HL-60/S4 treated with retinoic acid at 250 ng/mL for 4 days and 3 days (cell line): Measurements from ENCODE around the gene BTBD17.
"Not testable (repeated sequence)": the region's sequence is repeated elsewhere in the genome, so short reads cannot be mapped to it uniquely, and the experiment has no call there.

ENCODE experiments used
- in situ Hi-C: fragments of 300-500 bp; cut with MboI; formaldehyde crosslinking; loops from 2 replicates; pipeline ENCODE4 v1.7.0; 2022; ENCODE audit warnings: low sequenced_read_pairs

The BTBD17 gene, protein sequence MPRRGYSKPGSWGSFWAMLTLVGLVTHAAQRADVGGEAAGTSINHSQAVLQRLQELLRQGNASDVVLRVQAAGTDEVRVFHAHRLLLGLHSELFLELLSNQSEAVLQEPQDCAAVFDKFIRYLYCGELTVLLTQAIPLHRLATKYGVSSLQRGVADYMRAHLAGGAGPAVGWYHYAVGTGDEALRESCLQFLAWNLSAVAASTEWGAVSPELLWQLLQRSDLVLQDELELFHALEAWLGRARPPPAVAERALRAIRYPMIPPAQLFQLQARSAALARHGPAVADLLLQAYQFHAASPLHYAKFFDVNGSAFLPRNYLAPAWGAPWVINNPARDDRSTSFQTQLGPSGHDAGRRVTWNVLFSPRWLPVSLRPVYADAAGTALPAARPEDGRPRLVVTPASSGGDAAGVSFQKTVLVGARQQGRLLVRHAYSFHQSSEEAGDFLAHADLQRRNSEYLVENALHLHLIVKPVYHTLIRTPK

DNA sequence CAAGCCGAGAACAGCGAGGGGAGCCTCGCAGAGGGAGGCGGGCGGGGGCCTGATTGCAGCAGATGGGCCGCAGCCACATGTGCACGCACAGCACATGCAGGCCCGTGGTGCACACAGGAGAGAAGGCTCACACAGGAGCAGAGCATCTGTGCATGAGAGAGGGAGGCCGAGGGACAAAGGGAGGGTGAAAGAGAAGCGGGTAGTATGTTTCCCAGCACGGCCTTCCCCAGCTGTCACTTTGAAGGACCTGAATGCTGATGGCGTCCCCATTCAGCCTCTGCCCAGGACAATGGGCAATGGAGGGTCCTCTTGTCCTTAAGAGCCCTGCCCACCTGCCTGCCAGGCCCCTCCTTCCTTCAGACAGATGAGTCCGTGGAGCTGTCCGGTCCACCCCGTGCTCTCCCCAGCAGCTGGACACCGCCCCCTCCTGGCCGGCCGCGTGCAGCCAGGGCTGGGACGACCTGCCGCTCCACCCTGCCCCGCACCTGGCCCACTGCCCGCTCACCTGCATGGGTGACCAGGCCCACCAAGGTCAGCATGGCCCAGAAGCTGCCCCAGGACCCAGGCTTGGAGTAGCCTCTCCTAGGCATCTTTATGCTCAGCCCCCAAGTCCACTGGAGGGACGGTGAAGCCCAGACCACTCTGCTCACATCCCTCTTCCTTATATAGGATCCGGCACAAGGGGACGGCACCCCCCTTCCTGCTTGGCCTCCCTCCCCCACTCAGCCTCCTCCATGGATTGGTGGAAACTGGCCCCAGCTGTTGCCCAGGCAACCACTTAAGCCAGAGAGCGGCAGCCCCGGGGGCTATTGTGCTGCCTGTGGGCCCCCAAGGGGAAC, at the start of gene BTBD17:
Gene BTBD17 (minus strand): TSS at position 639 of the 839 bp plus-strand sequence. CDS start 49 bp downstream, at position 590.
- in situ Hi-C loops = no loop called here

DNA sequence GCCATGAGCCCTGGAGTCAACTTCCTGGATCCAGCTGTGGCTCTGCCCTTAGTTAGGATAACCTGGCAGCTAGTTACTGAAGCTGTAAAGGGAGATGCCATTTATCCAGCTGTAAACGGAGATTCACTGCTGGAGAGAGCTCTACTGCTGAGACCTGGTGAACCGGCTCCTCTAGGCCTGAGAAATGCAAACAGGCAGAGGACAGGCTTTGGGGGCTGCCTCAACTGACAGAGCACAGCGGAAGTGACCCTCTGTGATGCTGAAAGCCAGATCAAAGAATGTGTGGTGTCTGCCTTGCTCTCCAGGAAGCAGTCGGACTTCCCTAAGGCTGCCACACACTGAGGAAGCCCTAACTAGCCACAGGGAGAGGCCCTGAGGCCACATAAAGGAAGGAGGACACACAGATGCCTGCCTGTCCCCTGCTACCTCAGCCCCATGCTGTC, 48.4 kb upstream of the BTBD17 start:
- in situ Hi-C loops = no loop called here

DNA sequence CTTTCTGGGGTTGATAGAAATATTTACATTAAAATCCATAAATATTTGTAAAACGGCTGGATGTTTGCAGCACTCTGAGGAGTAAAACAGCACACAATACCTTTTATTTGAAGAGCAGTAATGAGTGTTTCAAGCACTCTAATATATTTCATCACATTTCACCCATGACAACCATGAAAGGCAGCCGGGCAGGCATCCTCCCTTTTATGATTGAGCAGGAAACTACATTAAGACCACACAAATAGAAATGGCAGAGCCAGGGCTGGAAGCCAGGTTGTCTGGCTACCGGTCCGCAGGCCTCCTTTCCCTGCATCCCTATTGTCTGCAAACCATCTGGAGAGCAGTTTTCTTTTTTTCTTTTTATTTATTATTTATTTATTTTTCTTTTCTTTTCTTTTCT, 47.1 kb upstream of the BTBD17 start:
- in situ Hi-C loops = no loop called here

DNA sequence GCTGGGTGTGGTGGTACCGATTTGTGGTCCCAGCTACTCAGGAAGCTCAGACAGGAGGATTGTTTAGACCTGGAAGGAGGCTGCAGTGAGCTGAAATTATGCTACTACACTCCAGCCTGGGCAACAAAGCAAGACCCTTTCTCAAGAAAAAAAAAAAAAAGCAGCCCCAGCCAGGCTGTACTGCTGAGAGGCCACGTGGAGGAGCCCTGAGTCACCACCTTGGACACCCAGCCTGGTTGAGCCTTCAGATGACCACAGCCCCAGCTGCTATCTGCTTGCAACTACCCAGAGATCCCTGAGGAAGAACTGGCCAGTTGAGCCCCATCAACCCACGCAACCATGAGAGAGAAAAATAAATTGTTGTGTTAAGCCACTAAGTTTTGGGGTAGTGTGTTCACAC, 46.6 kb upstream of the BTBD17 start:
- in situ Hi-C loops = no loop called here

DNA sequence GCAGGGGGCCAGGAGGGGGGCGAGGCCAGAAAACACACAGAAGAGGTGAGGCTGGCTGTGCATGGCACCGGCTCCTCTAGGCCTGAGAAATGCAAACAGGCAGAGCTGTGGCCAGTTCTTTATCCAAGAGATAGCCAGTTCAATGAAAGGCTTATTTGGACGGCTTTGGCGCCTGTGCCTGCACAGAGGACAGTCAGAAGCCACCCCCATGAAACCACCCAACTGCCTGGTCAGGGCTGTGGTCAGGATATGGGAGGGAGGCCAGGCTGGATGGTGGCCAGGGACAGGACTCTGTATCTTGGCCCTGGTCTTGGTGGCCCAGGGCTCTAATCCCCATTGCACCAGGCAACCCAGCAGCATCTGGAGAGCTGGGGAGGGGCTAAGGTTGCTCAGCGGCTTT, 45.7 kb upstream of the BTBD17 start:
- in situ Hi-C loops = no loop called here

DNA sequence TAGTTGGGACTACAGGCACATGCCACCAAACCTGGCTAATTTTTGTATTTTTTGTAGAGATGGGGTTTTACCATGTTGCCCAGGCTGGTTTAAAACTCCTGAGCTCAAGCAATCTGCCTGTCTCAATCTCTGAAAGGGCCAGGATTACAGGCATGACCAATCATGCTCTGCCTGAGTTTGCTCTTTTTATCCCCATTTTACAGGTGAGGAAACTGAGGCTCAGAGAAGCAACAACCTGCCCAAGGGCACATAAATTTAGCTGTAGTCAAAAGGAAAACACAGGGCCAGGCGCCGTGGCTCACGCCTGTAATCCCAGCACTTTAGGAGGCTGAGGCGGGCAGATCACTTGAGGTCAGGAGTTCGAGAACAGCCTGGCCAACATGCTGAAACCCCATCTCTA, 43.6 kb upstream of the BTBD17 start:
- in situ Hi-C loops = not testable (repeated sequence)

DNA sequence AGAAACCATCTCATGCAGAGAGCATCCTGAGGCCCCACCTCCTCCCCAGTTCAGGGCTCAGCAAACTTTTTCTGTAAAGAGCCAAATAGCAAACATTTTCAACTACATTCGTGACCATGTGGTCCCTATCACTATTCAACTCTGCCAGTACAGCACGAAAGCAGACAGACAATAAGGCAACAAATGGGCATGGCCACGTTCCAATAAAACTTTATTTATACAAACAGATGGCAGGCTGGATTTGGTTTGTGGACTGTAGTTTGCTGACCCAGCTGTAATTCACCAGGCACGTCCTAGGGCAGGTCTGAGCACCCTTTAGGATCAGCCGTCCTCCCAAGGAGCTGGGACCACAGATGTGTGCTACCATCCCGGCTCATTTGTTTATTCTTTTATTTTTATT, 43.1 kb upstream of the BTBD17 start:
- in situ Hi-C loops = no loop called here

DNA sequence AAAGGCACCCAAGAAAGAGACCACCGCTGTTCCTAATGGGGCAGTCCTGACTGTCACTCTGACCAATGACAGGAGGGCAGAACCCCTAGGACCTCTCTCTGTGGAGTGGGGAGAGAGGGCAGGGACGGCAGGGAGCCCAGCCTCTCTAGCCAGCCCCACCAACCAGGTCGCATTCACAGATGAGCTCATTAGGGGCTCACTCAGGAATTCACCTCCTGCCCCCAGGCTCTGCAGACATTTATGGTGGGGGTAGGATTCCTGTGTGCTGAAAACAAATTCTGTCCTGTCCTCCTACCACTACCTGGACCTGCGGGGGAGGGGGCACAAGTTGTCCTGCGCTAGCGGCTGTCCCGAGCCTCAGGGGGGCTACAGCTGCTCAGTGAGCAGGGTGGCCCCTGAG, 42.5 kb upstream of the BTBD17 start:
- in situ Hi-C loops = no loop called here

DNA sequence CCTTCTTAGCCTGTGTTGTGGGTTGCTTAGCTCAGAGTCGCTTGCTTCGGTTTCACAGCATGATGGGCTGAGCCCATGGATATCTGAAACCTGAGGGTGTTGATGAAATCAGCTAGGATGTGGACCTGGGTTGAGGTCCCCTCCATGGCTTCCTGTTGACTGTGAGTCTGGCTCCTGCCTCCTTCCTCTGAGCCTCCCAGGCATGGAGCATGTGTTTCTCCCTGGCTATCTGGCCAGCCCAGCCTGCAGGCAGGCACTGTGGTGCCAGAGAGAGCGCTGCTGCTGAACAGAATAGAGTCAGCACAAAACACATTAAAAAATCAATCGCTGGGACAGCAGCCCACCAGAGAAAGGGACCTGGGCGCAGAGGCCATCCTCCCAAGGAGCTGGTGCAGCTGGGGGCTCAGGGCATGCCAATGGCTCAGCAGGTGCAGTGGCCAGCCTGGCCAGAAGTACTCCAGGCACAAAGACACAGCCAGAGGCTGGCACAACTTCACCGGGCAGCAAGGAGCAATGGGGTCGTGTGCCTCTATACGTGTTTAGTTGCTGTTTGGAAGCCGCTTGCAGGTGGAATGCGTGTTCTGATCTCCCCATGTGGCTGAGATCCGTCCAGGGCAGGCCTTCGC, 42.0 kb upstream of the BTBD17 start:
- in situ Hi-C loops = no loop called here

DNA sequence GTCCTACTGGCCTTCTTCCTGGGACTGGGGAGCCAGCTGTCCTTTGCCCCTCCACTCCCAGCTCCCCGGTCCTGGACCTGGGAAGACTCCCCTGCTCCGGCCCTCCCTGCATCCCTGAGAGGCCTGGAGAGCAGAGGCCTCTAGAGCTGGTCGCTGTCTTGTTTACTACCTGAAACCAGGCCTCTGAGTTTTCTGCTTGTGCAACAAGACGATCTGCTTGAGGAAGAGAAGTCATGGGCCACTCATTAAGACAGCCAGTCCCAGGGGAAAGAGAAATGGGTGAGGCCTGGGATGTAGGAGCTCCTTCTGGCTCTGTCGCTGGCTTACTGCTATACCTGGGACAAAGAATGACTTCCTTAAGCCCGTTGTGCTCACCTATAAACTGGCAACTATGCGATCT, 40.4 kb upstream of the BTBD17 start:
- in situ Hi-C loops = no loop called here

DNA sequence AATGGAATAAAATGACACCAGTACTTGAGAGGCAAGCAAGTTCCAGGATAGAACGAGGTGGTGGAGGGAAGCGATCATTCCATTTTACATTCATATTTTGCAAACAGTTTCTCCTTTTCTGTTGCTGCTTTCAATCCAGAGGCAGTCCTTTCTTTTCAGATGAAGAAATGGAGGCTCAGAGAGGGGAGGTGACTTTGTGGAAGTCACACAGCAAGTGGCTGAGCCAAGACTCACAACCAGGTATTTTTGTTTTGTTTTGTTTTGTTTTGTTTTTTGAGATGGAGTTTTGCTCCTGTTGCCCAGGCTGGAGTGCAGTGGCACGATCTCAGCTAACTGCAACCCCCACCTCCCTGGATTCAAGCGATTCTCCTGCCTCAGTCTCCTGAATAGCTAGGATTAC, 34.9 kb upstream of the BTBD17 start:
- in situ Hi-C loops = no loop called here

DNA sequence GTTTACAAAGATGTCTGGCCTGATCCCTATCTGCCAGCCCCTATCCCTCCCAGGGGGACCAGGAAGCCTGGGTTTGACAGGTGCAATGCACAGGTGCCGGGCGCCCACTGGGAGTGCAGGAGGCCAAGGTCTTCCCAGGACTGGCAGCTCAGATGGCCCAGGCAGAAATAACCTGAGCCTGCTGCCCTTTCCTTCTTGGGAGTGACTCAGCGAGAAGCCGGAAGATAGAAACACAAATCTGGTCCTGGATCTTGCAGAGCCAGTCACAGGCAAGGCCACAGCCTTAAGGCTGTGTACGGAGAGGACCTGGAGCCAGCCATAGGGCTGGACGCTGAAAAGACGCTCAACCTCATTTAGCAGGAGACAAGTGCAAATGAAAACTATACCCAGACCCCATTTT, 33.3 kb upstream of the BTBD17 start:
- in situ Hi-C loops = no loop called here

DNA sequence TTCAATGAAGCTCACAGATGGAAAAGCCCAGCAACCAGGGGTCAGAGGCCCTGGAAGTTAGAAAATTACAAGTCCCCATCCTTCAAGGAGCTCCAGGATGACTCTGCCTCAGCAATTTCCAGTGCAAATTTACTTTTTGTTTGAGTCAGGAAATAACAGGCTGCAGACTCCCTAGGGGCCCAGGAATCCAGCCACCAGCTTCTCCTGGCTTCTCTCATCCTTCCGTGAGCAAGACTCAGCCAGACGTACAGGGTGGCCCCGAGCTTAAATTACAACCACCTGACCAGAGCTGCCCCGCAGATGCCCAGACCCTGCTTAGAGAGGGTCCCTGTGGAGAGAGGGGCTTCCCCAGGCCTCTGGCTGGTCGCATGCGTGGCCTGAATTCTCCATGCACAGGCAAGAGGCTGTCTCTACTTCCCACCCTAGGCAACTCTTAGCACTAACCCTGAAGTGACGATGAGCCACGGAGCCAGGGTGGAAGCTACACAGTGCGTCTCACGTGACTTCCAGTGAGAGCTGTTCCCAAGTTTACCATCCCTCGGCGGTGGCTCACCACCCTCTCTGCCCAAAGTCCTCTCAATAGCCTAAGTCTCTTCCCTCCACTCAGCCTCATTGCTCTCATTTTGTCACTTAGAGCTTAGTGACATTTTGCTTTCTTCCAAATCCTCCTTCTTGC, 32.7 kb upstream of the BTBD17 start:
- in situ Hi-C loops = no loop called here

DNA sequence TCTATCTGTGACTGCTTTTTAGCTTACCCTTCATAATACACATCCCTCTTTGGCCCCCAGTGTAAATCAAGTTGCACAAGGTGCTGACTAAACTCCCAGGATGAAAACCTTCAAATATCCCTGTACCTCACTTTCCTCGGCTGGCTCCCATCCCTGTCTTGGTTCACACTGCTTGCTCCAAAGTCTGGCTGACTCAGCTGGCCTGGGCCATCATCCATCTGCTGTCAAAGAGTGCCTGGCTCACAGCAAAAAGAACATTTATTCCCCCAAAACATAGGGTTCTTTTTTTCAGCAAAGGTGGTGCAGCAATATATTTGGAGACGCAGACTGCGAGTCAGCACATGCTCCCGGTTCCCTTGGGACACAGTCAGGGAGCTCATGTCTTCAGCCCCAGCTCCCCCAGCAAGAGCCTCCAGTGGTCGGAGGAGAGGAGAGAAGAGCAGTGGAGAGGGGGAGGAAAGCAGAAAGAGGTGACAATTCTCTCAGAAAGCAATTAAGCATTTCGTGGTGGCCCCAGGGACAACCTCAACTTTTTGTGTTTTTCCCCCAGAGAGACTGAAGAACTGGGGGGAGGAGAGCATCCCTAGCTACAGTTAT, 31.8 kb upstream of the BTBD17 start:
- in situ Hi-C loops = no loop called here

DNA sequence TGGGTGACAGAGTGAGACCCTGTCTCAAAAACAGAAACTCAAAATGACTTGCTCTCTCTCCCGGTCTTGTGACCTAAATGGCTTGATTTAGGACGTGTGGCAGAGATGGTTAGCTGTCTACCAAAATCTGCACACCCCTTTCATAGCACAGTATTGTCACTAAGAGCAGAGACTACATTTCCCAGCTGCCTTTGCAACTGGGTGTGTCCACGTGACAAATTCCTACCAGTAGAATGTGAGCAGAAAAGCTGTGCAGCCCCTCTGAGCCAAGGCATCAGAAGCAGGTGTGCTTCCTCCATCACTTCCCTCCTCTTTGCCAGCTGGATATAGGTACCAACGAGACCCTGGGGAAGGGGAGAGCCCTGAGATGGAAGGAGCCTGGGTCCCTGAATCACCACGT, 31.2 kb upstream of the BTBD17 start:
- in situ Hi-C loops = no loop called here

DNA sequence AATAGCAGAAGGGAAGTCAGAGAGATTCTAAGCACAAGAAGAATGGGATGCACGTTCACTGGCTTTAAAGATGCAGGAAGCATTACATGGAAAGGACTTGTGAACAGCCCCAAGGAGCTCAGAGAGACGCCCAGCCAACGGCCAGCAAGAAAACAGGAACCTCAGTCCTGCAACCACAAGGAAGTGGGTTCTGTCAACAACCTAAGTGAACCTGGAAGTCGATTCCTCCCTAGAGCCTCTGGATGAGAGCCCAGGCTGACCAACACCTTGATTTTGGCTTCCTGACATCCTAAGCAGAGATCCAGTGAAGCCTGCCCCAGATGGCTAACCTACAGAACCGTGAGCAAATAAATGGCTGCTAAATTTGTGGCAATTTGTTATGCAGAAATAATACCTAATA, 30.1 kb upstream of the BTBD17 start:
- in situ Hi-C loops = no loop called here

DNA sequence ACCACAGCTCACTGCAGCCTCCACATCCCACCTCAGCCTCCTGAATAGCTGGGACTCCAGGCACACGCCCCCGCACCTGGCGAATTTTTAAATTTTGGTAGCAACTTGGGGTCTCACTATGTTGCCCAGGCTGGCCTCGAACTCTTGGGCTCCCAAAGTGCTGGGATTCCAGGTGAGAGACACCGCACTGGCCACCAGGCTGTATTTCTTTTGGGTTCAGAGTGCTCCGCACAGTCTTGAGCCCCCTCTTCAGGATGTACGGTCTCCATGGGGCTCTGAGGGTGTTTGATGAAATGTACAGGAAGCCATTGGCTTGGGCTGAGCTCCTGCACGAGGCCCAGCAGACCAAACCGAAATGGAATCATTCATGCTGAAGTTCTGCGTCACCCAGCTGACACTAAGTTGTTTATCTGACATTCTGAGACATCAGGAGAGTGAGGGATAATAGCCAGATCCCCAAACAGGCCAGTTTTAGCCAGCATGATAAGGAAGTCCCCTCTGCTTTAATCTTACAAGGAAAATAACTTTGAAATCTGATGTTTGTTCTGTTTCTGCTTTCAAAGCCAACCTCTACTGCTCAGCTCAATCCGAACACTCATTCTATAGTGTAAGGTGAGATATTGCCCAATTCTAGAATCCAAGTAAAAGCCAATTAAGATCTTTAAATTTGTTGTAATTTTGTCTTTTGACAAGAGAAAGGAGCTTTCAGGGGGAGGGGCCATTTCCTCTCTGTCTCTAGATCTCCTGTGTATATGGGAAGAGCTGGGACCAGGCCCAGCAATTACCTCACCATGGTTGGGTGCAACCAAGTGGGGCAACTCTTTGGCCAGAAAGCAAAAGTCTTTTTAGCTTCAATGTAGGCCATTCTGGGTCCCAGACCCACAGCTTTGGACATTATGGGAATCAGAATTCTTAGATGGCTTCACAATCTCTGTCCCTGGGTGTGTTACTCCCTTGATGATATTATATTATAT, 29.3 kb upstream of the BTBD17 start:
- in situ Hi-C loops = no loop called here

DNA sequence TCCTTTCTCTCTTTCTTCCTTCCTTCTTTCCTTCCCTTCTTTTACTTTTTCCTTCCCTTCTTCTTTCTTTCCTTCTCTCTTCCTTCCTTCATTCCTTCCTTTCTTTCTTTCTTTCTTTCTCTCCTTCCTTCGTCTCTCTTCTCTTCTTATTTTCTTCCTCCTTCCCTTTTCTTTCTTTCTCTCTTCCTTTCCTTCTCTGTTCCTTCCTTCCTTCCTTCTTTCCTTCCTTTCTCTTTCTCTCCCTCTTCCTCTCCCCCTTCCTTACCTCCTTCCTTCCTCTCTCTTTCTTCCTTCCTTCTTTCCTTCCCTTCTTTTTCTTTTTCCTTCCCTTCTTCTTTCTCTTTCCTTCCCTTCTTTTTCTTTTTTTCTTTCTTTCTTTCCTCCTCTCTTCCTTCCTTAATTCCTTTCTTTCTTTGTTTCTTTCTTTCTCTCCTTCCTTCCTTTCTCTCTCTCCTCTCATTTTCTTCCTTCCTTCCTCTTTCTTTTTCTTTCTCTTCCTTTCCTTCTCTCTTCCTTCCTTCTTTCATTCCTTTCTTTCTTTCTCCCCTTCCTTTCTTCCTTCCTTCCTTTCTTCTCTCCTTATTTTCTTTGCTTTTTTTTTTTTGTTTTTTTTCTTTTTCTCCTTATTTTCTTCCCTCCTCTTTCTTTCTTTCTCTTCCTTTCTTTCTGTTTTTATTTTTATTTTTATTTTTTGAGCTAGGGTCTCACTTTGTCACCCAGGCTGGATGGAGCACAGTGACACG, 28.4 kb upstream of the BTBD17 start:
- in situ Hi-C loops = no loop called here
